Fibroblast of mammary gland (primary cell): ENCODE measurements around the gene PPP2R5B.

Source experiments
- DNase-seq: peaks from one replicate; pipeline ENCODE4 v3.0.0-alpha.2; 2010; ENCODE audit warnings: low read depth
- H3K4me3 ChIP-seq: 2 replicates; pipeline ENCODE4 v1.5.1; 2011; ENCODE audit warnings: low read depth, mild to moderate bottlenecking, low read length, moderate library complexity; ENCODE audit not compliant: control insufficient read depth
- TF ChIP-seq, protein P1 (sequence below): conservative IDR thresholded peaks from 2 replicates; pipeline ENCODE4 v1.5.1; 2011; ENCODE audit warnings: low read depth, low read length, inconsistent platforms; ENCODE audit not compliant: control insufficient read depth, insufficient read depth

PPP2R5B gene

GRCh38 chr11:64894070-64894811, 30.2 kb upstream of the PPP2R5B start:
- no peak overlapping the region for H3K4me3 ChIP-seq
- TF ChIP-seq, protein P1, sequence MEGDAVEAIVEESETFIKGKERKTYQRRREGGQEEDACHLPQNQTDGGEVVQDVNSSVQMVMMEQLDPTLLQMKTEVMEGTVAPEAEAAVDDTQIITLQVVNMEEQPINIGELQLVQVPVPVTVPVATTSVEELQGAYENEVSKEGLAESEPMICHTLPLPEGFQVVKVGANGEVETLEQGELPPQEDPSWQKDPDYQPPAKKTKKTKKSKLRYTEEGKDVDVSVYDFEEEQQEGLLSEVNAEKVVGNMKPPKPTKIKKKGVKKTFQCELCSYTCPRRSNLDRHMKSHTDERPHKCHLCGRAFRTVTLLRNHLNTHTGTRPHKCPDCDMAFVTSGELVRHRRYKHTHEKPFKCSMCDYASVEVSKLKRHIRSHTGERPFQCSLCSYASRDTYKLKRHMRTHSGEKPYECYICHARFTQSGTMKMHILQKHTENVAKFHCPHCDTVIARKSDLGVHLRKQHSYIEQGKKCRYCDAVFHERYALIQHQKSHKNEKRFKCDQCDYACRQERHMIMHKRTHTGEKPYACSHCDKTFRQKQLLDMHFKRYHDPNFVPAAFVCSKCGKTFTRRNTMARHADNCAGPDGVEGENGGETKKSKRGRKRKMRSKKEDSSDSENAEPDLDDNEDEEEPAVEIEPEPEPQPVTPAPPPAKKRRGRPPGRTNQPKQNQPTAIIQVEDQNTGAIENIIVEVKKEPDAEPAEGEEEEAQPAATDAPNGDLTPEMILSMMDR, result peak; percentile 82
- peak; percentile 64 for DNase-seq

- TF ChIP-seq, protein P1, result no peak
- H3K4me3 ChIP-seq, result no peak overlapping the region
Observed at GRCh38 chr11:64894812-64895452, 29.6 kb upstream of the PPP2R5B start.

GRCh38 chr11:64896448-64897022, 28.0 kb upstream of the PPP2R5B start:
- no peak overlapping the region for H3K4me3 ChIP-seq
- DNase-seq, result no peak
- TF ChIP-seq, protein P1, result no peak

More at GRCh38 chr11:64894812-64895452, 29.6 kb upstream of the PPP2R5B start:
- no peak for DNase-seq

DNA sequence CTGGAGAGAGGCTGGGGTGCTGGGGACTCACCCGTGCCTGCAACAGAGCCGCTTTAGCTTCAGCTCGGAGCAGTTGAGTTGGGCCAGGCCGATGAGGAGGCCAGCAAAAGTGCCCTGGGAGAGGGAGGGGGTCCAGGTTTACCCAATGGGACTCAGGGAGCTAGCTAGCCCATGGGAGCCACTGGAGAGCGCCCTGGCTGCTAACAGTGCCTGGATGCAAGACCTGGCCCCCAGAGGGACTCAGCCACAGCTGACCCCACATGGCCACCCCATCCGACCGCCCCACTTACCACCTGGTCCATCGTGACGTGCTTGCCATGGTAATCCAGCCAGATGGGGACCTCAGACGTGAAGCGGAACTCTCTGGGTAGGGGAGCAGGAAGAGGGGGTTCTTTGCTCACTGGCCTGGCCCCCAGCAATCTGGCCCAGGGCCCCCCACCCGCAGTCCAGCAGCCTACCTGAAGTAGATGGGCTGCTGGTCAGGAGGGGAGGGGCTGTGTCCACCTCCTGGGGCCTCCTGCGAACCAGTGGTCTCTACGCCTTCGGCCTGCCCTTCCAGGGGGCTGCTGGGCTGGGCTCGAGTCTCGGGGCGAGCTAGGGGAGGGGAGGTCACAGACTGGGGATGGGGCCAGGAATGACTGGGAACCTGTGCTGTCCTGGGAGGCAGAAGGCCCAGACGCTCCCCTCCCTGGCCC, 27.0 kb upstream of the PPP2R5B start:
- no peak overlapping the region for H3K4me3 ChIP-seq
- no peak for DNase-seq
- TF ChIP-seq, protein P1, result no peak

DNA sequence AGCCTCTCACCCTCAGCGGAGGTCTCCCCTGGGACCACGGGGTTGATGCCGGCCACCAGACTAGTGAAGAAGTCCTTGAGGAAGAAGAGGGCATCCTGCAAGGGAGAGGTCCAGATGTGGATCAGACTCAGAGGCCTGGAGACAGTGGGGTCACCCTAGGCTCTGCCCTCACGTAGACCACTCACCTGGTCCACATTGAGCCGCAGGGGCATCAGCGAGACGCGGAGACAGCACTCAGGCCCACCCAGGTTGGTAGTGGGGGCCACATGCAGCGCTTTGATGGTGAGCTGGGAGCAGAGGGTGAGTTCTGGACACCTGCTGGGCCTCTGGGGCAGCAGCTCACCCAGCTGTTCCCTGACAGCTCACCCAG, 26.4 kb upstream of the PPP2R5B start:
- no peak overlapping the region for H3K4me3 ChIP-seq
- TF ChIP-seq, protein P1, result no peak
- no peak for DNase-seq

GRCh38 chr11:64898541-64898940, 25.9 kb upstream of the PPP2R5B start:
- no peak for DNase-seq
- H3K4me3 ChIP-seq, result no peak overlapping the region
- TF ChIP-seq, protein P1, result no peak
